NCI-H2081 treated with DMSO at 0.1 percent for 48 hours (cell line): ENCODE data around the gene CIITA.
A peak's percentile ranks its signal among the peaks of the same experiment; 100 is the strongest.
"Not testable (repeated sequence)": the region's sequence is repeated elsewhere in the genome, so short reads cannot be mapped to it uniquely, and the experiment has no call there.

ENCODE experiments used
- DNase-seq: peaks from one replicate; lab custom pipeline; 2025; lab: John Stamatoyannopoulos, UW

CIITA gene

GRCh38 chr16:10918294-10919002 is 41.4 kb downstream of the CIITA start:
- DNase-seq = peak; percentile 21

GRCh38 chr16:10919003-10919351 is 42.0 kb downstream of the CIITA start:
- DNase-seq = no peak

- no peak for DNase-seq
Measured at GRCh38 chr16:10920726-10921427, 43.9 kb downstream of the CIITA start.

- no peak for DNase-seq
Measured at GRCh38 chr16:10921536-10922327, 44.7 kb downstream of the CIITA start.

- no peak for DNase-seq
Measured at GRCh38 chr16:10922328-10923145, 45.5 kb downstream of the CIITA start.

- no peak for DNase-seq
Measured at GRCh38 chr16:10923146-10923649, 46.2 kb downstream of the CIITA start.

GRCh38 chr16:10923650-10924214 is 46.7 kb downstream of the CIITA start:
- DNase-seq = no peak

- DNase-seq = not testable (repeated sequence)
Measured at GRCh38 chr16:10925285-10925684, 48.3 kb downstream of the CIITA start.

GRCh38 chr16:10926094-10926493 is 49.1 kb downstream of the CIITA start:
- DNase-seq = no peak

- DNase-seq = no peak
Measured at GRCh38 chr16:10926867-10927266, 49.9 kb downstream of the CIITA start.

GRCh38 chr16:10927497-10928112 is 50.6 kb downstream of the CIITA start:
- no peak for DNase-seq

- not testable (repeated sequence) for DNase-seq
Measured at GRCh38 chr16:10929097-10929496, 52.1 kb downstream of the CIITA start.

GRCh38 chr16:10929853-10930754 is 53.1 kb downstream of the CIITA start:
- no peak for DNase-seq

GRCh38 chr16:10930755-10931093 is 53.7 kb downstream of the CIITA start:
- no peak for DNase-seq

- no peak for DNase-seq
Measured at GRCh38 chr16:10931134-10931533, 54.1 kb downstream of the CIITA start.

GRCh38 chr16:10931977-10932632 is 55.1 kb downstream of the CIITA start:
- no peak for DNase-seq

GRCh38 chr16:10932959-10933710 is 56.1 kb downstream of the CIITA start:
- DNase-seq = no peak

GRCh38 chr16:10933865-10934264 is 56.9 kb downstream of the CIITA start:
- DNase-seq = no peak
